GM20000 (cell line): ENCODE measurements around the gene UTP25.

Experiments
- DNase-seq: peaks from one replicate; pipeline ENCODE4 v3.0.0; 2012; ENCODE audit warnings: low spot score
- CTCF ChIP-seq: IDR thresholded peaks from 2 replicates; pipeline ENCODE4 v1.5.1; 2012; ENCODE audit warnings: mild to moderate bottlenecking, control low read depth; ENCODE audit errors: extremely low read depth, missing control alignments

The UTP25 gene

GRCh38 chr1:209866201-209866600 lies 38.4 kb downstream of the UTP25 start:
- TF ChIP-seq CTCF = no peak
- DNase-seq = no peak

- no peak for TF ChIP-seq CTCF
- no peak for DNase-seq
Observed at GRCh38 chr1:209869291-209870149, 41.7 kb downstream of the UTP25 start.

GRCh38 chr1:209870151-209870831 lies 42.5 kb downstream of the UTP25 start:
- TF ChIP-seq CTCF = no peak
- no peak for DNase-seq

GRCh38 chr1:209871006-209871405 lies 43.2 kb downstream of the UTP25 start:
- TF ChIP-seq CTCF = no peak
- DNase-seq = no peak

GRCh38 chr1:209871430-209871829 lies 43.7 kb downstream of the UTP25 start:
- TF ChIP-seq CTCF = no peak

GRCh38 chr1:209873067-209873799 lies 45.5 kb downstream of the UTP25 start:
- TF ChIP-seq CTCF = no peak
- no peak for DNase-seq

More at GRCh38 chr1:209871430-209871829, 43.7 kb downstream of the UTP25 start:
- DNase-seq = no peak

- no peak for DNase-seq
- no peak for TF ChIP-seq CTCF
Observed at GRCh38 chr1:209875515-209875914, 47.7 kb downstream of the UTP25 start.
